Measurements from ENCODE around the gene SERGEF. TPM values are rescaled to one million over a fixed set of nuclear protein-coding genes. Genes with fewer than 3 reads are reported as not detected.

SERGEF gene
- total and polyA plus RNA-seq, 4 donors, result 12.0 to 17.9 (median 13.4) TPM

DNA sequence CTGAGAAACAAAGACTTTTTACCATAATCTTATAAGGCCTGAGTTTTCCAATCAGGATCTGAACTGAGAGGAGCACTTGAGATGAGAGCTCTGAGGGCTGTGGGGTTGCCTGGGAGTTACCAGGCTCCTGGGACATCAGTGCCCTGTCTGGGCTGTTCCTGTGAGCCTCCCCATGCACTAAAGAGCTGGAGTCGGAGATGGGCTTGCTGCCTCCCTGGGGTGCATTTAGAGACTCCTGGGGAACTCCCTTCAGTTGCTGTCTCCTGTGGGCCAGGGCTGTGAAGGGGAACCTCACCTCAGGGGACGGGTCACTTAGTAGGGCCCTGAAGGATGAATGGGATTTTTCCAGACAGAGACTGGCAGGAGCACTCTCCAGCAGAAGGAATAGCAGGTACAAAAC, 244.9 kb downstream of the SERGEF start:
- Histone ChIP-seq H3K27ac (ENCODE audit: low read depth in 1 of 2, low read length in 2 of 2) (no peak overlapping the region), H3K4me1 (ENCODE audit: control insufficient read depth in 4 of 4, insufficient read depth in 4 of 4, low read length in 3 of 4) (peaks cover 3 to 15% (median 13%) of the 10 kb centered on the region in 4 donors), H3K27me3 (ENCODE audit: control insufficient read depth in 4 of 4, insufficient read depth in 4 of 4, low read length in 3 of 4) (no peaks in the 10 kb centered on the region), H3K9ac (ENCODE audit: low read depth in 1 of 2, low read length in 2 of 2) (no peak overlapping the region), H3K36me3 (ENCODE audit: control insufficient read depth in 4 of 4, insufficient read depth in 3 of 4, low read depth in 1 of 4, low read length in 3 of 4) (no peaks in the 10 kb centered on the region), H3K9me3 (ENCODE audit: control insufficient read depth in 4 of 4, low read length in 3 of 4) (no peaks in the 10 kb centered on the region), H3K4me3 (ENCODE audit: low read depth in 1 of 3, low read length in 3 of 3) (no peak overlapping the region)
- DNase-seq (ENCODE audit: low spot score), result no peak
- 96% methylated on average over 2 of the region's 2 CpGs for WGBS
- TF ChIP-seq GABPA (IDR thresholded peaks at IDR 0.05 in 1 of 2, conservative IDR thresholded peaks at IDR 0.05 in 1 of 2), result no peak
- no peak for TF ChIP-seq TAF1 (conservative IDR thresholded peaks at IDR 0.05)
- no peak for TF ChIP-seq RAD21 (IDR thresholded peaks at IDR 0.05)
- TF ChIP-seq, protein P1, sequence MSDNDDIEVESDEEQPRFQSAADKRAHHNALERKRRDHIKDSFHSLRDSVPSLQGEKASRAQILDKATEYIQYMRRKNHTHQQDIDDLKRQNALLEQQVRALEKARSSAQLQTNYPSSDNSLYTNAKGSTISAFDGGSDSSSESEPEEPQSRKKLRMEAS (IDR thresholded peaks at IDR 0.05), result no peak
- TF ChIP-seq, protein P2, sequence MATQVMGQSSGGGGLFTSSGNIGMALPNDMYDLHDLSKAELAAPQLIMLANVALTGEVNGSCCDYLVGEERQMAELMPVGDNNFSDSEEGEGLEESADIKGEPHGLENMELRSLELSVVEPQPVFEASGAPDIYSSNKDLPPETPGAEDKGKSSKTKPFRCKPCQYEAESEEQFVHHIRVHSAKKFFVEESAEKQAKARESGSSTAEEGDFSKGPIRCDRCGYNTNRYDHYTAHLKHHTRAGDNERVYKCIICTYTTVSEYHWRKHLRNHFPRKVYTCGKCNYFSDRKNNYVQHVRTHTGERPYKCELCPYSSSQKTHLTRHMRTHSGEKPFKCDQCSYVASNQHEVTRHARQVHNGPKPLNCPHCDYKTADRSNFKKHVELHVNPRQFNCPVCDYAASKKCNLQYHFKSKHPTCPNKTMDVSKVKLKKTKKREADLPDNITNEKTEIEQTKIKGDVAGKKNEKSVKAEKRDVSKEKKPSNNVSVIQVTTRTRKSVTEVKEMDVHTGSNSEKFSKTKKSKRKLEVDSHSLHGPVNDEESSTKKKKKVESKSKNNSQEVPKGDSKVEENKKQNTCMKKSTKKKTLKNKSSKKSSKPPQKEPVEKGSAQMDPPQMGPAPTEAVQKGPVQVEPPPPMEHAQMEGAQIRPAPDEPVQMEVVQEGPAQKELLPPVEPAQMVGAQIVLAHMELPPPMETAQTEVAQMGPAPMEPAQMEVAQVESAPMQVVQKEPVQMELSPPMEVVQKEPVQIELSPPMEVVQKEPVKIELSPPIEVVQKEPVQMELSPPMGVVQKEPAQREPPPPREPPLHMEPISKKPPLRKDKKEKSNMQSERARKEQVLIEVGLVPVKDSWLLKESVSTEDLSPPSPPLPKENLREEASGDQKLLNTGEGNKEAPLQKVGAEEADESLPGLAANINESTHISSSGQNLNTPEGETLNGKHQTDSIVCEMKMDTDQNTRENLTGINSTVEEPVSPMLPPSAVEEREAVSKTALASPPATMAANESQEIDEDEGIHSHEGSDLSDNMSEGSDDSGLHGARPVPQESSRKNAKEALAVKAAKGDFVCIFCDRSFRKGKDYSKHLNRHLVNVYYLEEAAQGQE (IDR thresholded peaks at IDR 0.05), result no peak
- no peak for TF ChIP-seq HNF4A (conservative IDR thresholded peaks at IDR 0.05)
- TF ChIP-seq, protein P3, sequence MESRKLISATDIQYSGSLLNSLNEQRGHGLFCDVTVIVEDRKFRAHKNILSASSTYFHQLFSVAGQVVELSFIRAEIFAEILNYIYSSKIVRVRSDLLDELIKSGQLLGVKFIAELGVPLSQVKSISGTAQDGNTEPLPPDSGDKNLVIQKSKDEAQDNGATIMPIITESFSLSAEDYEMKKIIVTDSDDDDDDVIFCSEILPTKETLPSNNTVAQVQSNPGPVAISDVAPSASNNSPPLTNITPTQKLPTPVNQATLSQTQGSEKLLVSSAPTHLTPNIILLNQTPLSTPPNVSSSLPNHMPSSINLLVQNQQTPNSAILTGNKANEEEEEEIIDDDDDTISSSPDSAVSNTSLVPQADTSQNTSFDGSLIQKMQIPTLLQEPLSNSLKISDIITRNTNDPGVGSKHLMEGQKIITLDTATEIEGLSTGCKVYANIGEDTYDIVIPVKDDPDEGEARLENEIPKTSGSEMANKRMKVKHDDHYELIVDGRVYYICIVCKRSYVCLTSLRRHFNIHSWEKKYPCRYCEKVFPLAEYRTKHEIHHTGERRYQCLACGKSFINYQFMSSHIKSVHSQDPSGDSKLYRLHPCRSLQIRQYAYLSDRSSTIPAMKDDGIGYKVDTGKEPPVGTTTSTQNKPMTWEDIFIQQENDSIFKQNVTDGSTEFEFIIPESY (IDR thresholded peaks at IDR 0.05), result no peak
- TF ChIP-seq FOXA2 (IDR thresholded peaks at IDR 0.05), result no peak
- TF ChIP-seq EGR1 (IDR thresholded peaks at IDR 0.05; ENCODE audit: low read depth in 2 of 2), result no peak
- TF ChIP-seq HNF4G (IDR thresholded peaks at IDR 0.05), result no peak
- TF ChIP-seq JUND (IDR thresholded peaks at IDR 0.05), result no peak
- TF ChIP-seq NR2F2 (IDR thresholded peaks at IDR 0.05), result no peak

DNA sequence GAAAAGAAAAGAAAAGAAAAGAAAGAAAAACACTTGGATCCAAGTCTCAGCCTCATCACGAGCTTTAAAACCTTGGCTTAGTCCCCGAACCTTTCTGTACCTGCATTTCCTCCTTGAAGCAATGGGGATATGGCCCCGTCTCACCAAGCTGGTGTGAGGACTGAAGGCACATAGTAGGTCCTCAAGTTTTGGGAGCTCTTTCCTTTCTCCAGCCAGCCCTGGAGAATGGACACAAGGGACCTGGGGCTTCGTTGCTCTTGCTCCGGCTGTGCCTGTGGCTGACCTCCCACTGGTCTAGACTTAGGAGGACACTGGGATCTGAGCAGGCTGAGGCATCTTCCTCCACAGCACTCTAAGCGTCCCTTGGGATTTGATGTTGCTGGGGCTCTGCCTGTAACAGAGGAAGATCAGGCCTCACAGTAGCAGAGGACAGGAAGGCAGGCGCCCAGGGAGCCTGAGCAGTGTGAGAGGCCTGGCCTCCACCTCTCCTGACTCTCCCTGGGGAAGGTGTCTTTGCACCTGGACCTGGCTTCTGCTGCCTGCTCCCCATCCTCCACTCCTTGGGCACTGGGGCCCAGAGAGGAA, 245.5 kb downstream of the SERGEF start:
- Histone ChIP-seq H3K4me3 (ENCODE audit: low read depth in 1 of 3, low read length in 3 of 3) (no peak overlapping the region), H3K9me3 (ENCODE audit: control insufficient read depth in 4 of 4, low read length in 3 of 4) (no peaks in the 10 kb centered on the region), H3K27ac (ENCODE audit: low read depth in 1 of 2, low read length in 2 of 2) (no peak overlapping the region), H3K9ac (ENCODE audit: low read depth in 1 of 2, low read length in 2 of 2) (no peak overlapping the region), H3K27me3 (ENCODE audit: control insufficient read depth in 4 of 4, insufficient read depth in 4 of 4, low read length in 3 of 4) (no peaks in the 10 kb centered on the region), H3K36me3 (ENCODE audit: control insufficient read depth in 4 of 4, insufficient read depth in 3 of 4, low read depth in 1 of 4, low read length in 3 of 4) (no peaks in the 10 kb centered on the region), H3K4me1 (ENCODE audit: control insufficient read depth in 4 of 4, insufficient read depth in 4 of 4, low read length in 3 of 4) (peaks cover 3 to 15% (median 13%) of the 10 kb centered on the region in 4 donors)
- WGBS, result 79% methylated on average over 7 of the region's 7 CpGs
- no peak for DNase-seq (ENCODE audit: low spot score)
- TF ChIP-seq, protein P3 (IDR thresholded peaks at IDR 0.05), result no peak
- TF ChIP-seq, protein P1 (IDR thresholded peaks at IDR 0.05), result no peak
- TF ChIP-seq RAD21 (IDR thresholded peaks at IDR 0.05) (no peak), FOXA1 (IDR thresholded peaks at IDR 0.05) (no peak), TAF1 (conservative IDR thresholded peaks at IDR 0.05) (no peak), EGR1 (IDR thresholded peaks at IDR 0.05; ENCODE audit: low read depth in 2 of 2) (no peak), RXRA (IDR thresholded peaks at IDR 0.05) (no peak), FOXA2 (IDR thresholded peaks at IDR 0.05) (no peak), JUND (IDR thresholded peaks at IDR 0.05) (no peak), HNF4A (conservative IDR thresholded peaks at IDR 0.05) (no peak), SP1 (IDR thresholded peaks at IDR 0.05) (no peak), HNF4G (IDR thresholded peaks at IDR 0.05) (no peak), GABPA (IDR thresholded peaks at IDR 0.05 in 1 of 2, conservative IDR thresholded peaks at IDR 0.05 in 1 of 2) (no peak), ATF3 (IDR thresholded peaks at IDR 0.05) (no peak), CTCF (IDR thresholded peaks at IDR 0.05; ENCODE audit: low read depth, low read length, missing input control) (no peak), YY1 (IDR thresholded peaks at IDR 0.05) (no peak)
